GM19395 (cell line): Measurements from ENCODE around the gene MEGF10.

Experiments used
- ATAC-seq: cut with Tn5 transposase; IDR thresholded peaks from one replicate; pipeline ENCODE4 v1.9.1; 2021; ENCODE audit warnings: mild to moderate bottlenecking, moderate library complexity; ENCODE audit not compliant: unreplicated experiment

Gene MEGF10

DNA sequence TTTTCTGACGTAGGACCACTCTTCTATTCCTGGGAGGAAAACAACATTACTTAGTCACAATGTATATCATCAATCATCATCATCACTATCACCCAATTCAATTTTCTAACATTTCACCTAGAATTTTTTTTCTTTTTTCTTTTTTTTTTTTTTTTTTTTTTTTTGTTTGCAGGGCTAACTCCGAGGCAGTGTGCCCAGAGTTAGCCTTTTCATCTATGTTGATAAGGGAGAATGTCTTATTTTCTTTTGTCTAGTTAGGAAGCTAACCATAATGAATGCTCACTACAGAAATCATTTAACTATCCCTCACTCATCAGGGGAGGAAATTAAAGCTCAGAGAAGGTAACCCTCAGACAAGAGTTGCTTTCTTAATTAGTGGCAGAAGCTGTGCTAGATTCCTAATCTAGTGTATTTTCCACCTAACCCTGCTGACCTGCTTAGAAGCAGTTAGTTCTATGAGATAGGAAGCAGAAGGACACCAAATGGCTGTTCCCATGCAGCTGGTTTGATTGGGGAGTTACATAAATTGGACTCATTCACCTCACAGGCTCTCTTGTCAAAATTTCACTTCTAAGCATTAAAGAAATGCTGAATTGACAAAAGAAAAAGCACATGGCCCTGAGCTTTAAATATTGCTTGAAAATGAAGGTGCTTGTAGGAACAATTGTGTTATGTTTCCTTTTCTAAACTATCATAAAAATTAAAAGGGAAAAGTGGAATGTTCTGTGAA, 218.2 kb downstream of the MEGF10 start:
- no peak for ATAC-seq
